ENCODE results near the gene PRAMEF20.
A peak's percentile ranks its signal among the peaks of the same experiment; 100 is the strongest.

The PRAMEF20 gene

DNA sequence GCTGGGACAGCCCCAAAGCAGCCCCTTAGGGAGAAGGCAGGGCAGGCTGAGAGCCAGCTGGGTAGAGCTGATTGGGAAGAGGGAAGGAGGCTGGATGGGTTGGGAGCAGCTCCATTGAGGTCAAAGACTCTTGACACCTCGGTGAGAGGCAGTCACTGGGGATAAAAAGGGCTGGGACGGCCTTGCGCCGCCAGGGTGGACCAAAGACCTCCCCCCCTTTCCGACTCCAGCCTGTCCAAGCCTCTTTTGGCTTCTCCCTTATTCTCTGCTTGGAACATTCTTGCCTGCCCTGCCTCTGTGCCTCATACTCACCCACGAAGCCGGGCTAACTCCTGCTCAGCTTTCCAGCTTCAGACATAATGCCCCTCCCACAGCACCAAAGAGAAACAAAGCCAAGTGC lies 52.4 kb downstream of the PRAMEF20 start:
- DNase-seq (ENCODE audit: low spot score) = no peak

GRCh38 chr1:13465515-13465914 lies 55.3 kb downstream of the PRAMEF20 start:
- DNase-seq (ENCODE audit: low spot score) = no peak

GRCh38 chr1:13469343-13469742 lies 59.1 kb downstream of the PRAMEF20 start:
- DNase-seq (ENCODE audit: low spot score) = peak; percentile 31

Data from RKO (cell line).